ENCODE results near the gene MGST2.

Gene MGST2

DNA sequence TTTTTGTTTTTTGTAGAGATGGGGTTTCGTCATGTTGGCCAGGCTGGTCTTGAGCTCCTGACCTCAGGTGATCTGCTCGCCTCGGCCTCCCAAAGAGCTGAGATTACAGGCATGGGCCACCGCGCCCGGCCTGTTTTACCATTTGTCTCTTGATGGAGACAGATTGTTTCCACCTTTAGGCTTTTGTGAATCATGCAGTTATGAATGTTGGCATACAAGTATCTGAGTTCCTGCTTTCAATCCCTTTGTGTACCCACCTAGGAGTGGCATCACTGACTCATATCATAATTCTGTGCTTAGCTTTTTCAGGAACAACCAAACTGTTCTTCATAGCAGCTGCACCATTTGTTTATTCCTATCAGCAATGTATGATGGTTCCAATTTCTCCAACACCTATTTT lies 20.2 kb upstream of the MGST2 start:
- no peak for DNase-seq

DNA sequence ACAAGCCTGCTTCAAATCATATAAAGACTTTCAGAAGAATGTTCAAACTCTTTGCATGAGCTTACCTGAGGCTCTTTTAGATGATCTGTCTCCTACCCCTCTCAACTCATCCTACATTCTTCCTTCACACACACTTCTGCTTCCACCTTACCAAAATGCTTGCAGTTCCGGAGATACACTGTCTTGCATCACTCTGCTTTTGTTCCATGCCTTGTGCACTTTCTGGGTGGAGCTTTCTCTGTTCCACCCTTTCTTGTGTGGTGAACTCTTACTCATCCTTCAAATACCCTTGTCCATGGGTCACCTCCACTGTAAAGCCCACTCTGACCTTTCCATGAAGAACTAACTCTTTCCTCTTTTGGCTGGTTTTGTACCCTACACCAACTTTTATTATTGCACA lies 18.4 kb upstream of the MGST2 start:
- DNase-seq: no peak

DNA sequence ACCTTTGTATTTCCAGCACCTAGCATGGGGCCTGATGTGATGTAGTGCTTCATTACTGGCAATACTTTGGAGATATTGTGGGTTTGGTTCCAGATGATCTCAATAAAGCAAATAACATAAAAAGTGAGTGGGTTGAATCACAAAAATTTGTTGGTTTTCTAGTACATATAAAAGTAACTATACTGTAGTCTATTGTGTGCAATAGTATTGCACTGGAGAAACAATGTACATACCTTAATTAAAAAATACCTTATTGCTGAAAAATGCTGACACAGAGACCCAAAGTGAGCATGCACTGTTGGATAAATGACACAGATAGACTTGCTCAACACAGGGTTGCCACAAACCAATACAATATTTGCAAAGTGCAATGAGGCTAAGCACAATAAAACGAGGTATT lies 17.7 kb upstream of the MGST2 start:
- DNase-seq: no peak

GRCh38 chr4:139651282-139652194 lies 14.1 kb upstream of the MGST2 start:
- DNase-seq: peak; percentile 73 to 74

DNA sequence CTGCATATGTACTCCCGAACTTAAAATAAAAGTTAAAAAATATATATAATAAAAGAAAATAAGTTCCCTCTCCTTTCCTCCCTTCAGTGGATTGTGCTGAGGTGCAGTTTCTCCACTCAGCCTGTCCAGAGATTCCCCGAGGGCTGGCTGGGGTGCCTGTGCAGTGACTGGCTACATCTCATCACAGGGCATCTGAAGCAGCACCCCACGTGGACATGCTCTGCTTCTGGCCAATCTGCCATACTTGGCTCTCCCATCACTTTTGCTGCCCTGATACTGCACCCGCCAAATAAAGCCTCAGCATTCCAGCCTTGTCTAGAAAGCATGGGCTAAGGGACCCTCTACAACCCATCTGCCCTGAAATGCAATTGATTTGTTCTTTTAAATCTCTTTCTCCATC lies 11.1 kb upstream of the MGST2 start:
- no peak for DNase-seq

GRCh38 chr4:139655116-139655515 lies 10.5 kb upstream of the MGST2 start:
- peak; percentile 3 to 27 for DNase-seq

GRCh38 chr4:139656614-139657486 lies 8.8 kb upstream of the MGST2 start:
- peak; percentile 15 to 59 for DNase-seq

GRCh38 chr4:139658185-139658584 lies 7.4 kb upstream of the MGST2 start:
- DNase-seq: no peak

- no peak for DNase-seq
These were observed 6.8 kb upstream of the MGST2 start for GRCh38 chr4:139658586-139659382.

DNA sequence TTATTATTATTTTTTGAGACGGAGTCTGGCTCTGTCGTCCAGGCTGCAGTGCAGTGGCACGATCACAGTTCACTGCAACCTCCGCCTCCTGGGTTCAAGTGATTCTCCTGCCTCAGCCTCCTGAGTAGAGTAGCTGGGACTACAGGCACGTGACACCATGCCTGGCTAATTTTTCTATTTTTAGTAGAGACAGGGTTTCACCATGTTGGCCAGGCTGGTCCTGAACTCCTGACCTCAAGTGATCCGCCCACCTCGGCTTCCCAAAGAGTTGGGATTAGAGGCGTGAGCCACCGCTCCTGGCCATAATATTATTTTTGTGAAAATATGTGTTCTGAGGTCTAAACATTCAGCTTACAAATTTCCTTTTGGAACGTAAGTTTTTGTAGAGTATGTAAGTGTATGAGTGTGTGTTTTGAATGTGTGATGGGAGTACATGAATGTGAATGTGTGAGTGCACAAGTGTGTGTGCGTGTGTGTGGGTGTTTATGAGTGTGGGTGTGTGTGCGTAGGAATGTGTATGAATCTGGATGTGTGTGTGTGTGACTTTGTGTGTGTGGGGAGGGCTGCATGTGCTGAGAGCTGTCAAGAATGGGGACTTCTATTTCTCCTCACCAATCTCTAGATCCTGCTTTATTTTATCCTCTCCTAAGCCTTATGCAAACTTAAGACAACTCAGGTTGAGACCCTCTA lies 5.7 kb upstream of the MGST2 start:
- DNase-seq: no peak

GRCh38 chr4:139660568-139661043 lies 5.0 kb upstream of the MGST2 start:
- no peak for DNase-seq

DNA sequence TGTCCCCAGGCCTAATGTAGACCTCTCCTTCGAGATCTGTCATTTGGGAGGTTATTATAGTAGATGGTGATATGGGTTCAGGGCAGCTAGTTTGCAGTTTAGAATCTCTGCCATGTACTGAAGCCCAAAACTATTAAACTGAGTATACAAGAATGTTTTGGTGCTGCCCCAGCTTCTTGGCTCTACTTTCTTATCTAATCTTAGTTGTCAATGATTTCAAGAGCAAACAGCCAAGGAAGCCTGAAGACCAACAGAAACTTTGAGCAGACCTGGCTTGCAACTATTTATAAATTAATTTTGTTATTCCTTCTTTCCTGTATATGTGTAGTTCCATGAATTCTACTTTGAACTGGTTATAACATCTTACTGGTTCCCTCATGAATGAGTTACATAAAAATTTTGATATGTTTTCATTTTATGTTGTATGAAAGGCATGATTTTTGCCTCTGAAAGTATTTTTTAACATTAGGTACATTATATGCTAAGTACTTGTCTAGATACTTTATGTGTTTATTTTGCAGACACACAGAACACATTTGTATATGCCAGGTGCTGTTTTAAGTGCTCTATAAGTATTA lies 2.0 kb upstream of the MGST2 start:
- DNase-seq: no peak

DNA sequence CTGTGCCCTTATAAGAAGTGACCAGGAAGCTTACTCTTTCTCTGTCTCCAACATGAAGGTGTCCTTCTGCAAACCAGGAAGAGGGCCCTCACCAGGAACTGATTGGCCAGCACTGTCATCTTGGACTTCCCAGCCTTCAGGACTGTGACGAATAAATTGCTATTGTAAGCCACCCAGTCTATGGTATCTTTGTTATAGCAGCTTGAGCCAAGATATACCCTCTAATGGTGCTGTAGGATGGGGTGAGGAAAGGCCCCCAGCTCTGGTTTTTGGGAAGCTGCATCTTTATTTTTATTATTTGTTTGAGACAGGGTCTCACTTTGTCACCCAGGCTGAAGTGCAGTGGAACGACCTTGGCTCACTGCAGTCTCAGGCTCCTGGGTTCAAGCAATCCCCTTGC lies 1.2 kb upstream of the MGST2 start:
- DNase-seq: no peak

DNA sequence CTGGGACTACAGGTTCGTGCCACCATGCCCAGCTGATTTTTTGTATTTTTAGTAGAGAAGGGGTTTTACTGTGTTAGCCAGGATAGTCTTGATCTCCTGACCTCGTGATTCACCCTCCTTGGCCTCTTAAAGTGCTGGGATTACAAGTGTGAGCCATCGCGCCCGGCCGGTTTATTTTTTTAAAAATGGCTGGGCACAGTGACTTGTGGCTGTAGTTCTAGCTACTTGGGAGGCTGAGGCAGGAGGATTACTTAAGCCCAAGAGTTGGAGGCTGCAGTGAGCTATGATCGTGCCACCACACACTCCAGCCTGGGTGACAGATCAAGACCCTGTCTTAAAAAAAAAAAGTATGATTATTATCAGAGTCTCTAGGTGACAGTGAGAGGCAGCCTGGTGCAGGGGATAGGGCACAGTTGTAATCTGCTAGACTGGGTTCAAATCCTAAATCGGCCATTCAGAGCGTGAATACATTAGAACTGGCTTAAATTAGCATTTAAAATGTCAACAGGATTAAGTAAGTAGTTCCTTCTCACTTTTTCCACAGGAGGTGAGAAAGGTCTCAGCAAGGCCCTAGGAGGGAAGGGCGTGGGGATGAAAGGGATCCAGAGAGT lies 435 bp upstream of the MGST2 start:
- no peak for DNase-seq

DNA sequence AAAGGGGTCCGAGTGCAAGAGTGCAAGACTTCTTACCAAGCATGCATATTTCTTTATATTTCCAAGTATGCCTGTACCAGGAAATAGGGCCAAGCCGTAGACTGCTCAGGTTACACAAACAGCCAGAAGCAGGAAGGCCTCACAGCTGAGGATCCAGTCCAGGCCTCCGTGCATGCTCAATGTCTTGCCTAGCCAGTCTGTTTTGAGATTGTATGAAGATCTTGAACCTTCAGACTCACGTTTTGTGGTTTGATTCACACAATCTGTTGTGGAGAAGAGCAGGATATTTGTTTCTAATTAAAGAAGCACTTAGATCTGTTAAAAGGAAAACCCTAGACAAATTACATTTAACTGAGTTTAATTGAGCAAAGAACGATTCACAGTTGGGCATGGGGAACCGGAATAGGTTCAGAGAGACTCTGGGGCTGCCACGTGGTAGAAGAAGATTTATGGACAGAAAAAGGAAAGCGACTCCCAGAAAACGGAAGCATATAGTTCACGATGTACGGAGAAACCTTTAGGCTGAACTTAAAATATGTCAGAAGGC lies 1.2 kb downstream of the MGST2 start:
- DNase-seq: peak in 1 of 2 donors; percentile 14

DNA sequence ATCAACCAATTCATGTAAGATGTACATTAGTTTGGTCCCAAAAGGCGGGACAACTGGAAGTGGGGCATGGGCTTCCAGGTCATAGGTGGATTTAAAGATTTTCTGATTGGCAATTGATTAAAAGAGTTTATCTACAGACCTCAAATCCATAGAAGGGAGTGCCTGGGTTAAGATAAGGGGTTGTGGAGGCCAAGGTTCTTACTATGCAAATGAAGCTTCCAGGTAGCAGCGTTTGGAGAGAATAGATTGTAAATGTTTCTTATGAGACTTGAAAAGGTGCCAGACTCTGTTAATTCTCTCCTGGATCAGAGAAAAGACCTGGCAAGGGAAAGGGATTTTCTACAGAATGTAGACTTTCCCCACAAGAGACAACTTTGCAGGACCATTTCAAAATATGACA lies 2.4 kb downstream of the MGST2 start:
- DNase-seq: no peak

- no peak for DNase-seq
These were observed 3.1 kb downstream of the MGST2 start for GRCh38 chr4:139668658-139669201.

DNA sequence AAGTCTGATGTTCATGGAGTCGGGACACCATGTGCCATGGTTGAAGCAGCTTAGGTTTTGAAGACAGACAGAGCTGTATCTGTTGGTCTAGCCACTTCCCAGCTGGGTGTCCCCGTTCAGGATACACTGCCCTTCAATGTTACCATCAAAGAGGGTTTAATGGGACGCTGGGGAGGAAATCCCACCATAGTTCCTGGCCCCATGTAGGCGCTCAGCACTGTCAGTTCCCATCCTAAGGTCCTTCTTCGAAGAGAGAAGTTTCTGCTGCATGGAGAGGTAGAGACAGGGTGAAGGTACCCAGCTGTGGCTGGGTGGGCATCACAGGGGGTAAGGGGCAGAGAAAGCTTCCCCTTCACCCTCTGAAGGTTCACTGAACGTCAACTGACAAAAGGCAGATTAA lies 3.7 kb downstream of the MGST2 start:
- DNase-seq: no peak

- no peak for DNase-seq
These were observed 4.3 kb downstream of the MGST2 start for GRCh38 chr4:139669890-139670289.

- no peak for DNase-seq
These were observed 5.2 kb downstream of the MGST2 start for GRCh38 chr4:139670775-139671174.

- DNase-seq: no peak
These were observed 6.6 kb downstream of the MGST2 start for GRCh38 chr4:139672215-139672614.

All from hippocampal formation (tissue), 2 donors.